Peyer's patch (tissue), 4 donors: ENCODE data around the gene ANKRD65.

Experiments used
- POLR2A ChIP-seq, 2 donors: fragments of 450-650 bp; IDR thresholded peaks; one replicate each; pipeline ENCODE4 v1.5.1; 2017; ENCODE audit warnings: antibody characterized with exemption in 2 of 2, mild to moderate bottlenecking in 2 of 2, moderate library complexity in 2 of 2
- TF ChIP-seq, protein P1 (sequence below), 6 experiments: fragments of 450-650 bp in 4 of 6; fragments of 200-600 bp in 2 of 6; sonication (generic) in 1 of 6; IDR thresholded peaks; one replicate each; pipeline ENCODE4 v1.5.1; 2017 to 2019; ENCODE audit warnings: antibody characterized with exemption in 6 of 6, mild to moderate bottlenecking in 3 of 6, moderate library complexity in 1 of 6

DNA sequence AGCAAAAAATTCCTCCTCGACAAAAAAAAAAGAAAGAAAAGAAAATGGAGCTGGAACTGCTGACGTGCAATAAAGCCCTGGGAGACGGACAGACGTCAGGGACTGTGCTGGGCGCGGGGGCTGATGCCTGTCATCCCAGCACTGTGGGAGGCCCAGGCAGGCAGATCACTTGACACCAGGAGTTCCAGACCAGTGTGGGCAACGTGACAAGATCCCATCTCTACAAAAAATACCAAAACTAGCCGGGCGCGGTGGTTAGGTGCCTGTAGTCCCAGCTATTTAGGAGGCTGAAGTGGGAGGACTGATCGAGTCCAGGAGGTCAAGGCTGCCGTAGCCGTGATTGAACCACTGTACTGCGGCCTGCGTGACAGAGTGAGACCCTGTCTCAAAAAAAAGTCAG lies 3.6 kb upstream of the ANKRD65 start:
- TF ChIP-seq, protein P1, sequence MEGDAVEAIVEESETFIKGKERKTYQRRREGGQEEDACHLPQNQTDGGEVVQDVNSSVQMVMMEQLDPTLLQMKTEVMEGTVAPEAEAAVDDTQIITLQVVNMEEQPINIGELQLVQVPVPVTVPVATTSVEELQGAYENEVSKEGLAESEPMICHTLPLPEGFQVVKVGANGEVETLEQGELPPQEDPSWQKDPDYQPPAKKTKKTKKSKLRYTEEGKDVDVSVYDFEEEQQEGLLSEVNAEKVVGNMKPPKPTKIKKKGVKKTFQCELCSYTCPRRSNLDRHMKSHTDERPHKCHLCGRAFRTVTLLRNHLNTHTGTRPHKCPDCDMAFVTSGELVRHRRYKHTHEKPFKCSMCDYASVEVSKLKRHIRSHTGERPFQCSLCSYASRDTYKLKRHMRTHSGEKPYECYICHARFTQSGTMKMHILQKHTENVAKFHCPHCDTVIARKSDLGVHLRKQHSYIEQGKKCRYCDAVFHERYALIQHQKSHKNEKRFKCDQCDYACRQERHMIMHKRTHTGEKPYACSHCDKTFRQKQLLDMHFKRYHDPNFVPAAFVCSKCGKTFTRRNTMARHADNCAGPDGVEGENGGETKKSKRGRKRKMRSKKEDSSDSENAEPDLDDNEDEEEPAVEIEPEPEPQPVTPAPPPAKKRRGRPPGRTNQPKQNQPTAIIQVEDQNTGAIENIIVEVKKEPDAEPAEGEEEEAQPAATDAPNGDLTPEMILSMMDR (IDR thresholded peaks at IDR 0.05): no peak
- no peak for TF ChIP-seq POLR2A (IDR thresholded peaks at IDR 0.05)
